ENCODE results near the gene SRPK3.

DNA sequence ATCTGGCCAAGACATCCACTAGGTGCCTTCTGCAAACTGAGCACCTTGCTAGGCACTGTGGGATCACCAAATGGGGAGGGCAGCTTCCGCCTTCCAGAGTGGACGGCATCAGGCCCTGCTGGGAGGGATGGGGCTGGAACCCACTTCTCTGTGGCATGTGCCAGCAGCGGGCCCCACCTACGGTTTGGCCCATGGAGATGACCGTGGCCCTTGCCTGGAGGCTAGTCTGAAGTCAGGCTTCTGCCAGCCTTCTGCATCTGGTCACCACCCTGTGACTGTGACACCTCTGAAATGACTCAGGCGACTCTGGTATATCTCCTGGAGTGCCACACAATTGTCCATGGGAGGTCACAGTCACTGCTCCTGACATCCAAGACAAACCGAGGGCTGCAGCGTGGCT is 20.8 kb downstream of the SRPK3 start:
- TF ChIP-seq, protein P1, sequence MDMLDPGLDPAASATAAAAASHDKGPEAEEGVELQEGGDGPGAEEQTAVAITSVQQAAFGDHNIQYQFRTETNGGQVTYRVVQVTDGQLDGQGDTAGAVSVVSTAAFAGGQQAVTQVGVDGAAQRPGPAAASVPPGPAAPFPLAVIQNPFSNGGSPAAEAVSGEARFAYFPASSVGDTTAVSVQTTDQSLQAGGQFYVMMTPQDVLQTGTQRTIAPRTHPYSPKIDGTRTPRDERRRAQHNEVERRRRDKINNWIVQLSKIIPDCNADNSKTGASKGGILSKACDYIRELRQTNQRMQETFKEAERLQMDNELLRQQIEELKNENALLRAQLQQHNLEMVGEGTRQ (IDR thresholded peaks at IDR 0.05; ENCODE audit: borderline replicate concordance, low read depth, low read length), result no peak
- TF ChIP-seq CTCF (IDR thresholded peaks at IDR 0.05), result no peak
- TF ChIP-seq FOSL2 (IDR thresholded peaks at IDR 0.05; ENCODE audit: borderline replicate concordance, low read depth), result no peak
